IPS DF 19.7 (cell line): ENCODE measurements around the gene SAT2.
A peak's percentile ranks its signal among the peaks of the same experiment; 100 is the strongest.
"Not testable (repeated sequence)": the region's sequence is repeated elsewhere in the genome, so short reads cannot be mapped to it uniquely, and the experiment has no call there.

Source experiments
- DNase-seq: peaks from one replicate; pipeline ENCODE4 v3.0.0-alpha.2; 2013; ENCODE audit warnings: low read depth, low spot score

SAT2 gene

DNA sequence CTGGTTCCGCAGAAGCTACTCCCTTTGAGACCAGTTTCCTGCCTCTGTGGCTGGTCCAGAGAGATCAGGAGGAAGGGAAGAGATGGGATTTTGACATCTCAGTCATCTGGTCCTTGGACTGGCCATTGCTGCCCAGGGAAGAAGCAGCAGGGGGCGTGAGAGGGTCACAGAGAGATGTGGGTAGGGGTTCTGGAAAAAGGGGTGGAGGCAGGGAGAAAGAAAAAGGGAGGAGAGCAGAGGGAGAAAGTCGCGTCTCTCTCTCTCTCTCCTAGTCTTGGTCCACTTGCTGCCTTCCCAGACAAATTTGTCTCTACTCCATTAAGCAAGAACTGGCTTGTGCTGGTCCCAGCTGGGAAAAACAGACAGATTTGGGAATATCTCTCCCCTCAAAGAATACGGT is 6.8 kb upstream of the SAT2 start:
- no peak for DNase-seq

DNA sequence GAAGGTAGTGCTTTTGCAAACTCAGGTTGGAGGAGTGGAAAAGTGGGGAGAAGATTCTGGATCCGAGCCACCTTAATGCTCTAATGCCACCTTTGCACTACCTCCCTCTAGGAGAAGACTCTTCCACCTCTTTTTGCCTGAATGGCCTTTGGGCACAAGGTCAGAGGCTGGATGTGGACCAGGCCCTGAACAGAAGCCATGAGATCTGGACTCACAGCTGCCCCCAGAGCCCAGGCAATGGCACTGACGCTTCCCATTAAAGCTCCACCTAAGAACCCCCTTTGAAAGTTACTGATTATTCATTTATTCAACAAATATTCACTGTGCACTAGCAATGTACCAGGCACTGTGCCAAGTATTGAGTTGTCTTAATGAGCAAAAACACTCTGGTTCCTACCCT is 5.5 kb upstream of the SAT2 start:
- DNase-seq = no peak

DNA sequence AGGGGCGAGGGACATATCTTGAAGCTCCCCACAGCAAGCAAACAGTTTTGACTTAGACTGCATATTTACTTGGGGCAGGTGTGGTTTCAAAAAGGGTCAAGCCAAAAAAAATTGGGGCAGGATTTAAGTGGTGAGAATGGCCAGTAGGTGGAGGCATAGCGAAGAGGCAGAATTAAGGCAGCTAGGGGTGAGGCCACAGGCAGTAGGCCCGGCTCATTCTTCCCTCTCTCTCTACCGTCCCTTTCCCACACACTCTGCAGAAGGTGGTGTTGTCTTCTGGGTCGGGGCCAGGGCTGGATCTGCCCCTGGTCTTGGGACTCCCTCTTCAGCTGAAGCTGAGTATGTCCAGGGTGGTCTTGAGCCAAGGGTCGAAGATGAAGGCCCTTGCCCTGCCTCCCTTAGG is 4.9 kb upstream of the SAT2 start:
- DNase-seq = no peak

DNA sequence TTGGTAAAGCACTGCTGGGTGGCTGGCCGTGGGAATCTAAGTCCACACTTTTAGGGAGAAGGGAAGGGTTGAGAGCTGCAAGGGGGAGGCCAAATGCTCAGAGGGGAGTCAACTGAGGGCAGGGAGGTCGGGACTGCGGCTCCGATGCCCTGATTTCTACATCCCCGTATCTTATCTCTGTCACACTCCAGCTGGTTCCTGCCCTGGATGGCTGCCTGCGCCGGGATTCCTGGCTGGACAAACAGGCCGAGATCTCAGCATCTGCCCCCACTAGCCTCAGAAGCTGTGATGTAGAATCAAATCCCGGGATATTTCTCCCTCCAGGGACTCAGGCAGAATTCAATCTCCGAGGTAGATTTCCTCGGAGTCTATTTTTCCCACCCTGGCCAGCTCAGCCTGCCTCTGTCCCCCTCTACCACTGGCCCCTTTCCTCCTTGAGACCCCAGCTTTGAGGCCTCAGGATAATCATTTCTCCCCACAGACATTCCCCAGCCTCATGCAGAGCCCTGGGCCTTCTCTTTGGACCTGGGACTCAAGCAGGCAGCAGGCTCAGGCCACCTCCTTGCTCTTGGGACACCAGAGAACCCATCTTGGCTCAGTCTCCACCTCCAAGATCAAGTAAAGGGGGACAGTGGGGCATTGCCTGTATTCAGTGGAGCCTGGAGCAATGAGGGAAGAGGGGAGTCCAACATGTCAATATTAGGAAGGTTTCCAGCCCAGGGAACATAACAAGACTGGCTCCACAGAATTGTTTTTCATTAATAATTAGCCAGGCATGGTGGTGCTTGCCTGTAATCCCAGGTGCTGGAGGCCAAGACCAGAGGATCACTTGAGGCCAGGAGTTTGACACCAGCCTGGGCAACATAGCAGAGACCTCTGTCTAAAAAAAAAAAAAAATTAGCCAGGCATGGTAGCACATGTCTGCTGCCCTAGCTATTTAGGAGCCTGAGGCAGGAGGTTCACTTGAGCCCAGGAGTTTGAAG is 4.1 kb upstream of the SAT2 start:
- DNase-seq = no peak

DNA sequence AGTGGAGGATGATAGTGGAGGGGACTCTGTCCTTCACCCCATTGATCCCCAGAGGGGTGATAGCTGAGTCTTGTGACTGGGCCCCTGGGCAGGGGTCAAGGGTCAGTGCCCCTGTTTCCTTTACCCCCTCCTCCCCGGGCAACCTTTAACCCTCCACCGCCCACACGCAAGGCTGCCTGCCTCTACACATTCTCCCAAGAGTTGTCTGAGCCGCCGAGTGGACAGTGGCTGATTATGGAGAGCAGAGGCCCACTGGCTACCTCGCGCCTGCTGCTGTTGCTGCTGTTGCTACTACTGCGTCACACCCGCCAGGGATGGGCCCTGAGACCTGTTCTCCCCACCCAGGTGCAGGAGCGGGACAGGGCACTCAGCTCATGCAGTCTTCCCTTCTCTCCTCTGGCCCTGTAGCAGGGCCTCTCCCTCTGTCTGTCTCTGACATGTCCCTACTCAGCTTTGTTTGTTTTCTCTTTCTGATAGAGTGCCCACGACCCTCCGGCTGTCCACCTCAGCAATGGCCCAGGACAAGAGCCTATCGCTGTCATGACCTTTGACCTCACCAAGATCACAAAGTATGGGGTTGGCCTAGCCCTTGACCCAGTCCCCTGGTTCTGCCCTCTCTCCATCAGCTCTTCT is 2.4 kb upstream of the SAT2 start, which contains the start of gene SHBG:
Gene SHBG, plus strand, starts transcription at position 197 of the 633 bp plus-strand sequence. Its CDS starts 38 bp downstream, at position 235.
- DNase-seq = no peak

DNA sequence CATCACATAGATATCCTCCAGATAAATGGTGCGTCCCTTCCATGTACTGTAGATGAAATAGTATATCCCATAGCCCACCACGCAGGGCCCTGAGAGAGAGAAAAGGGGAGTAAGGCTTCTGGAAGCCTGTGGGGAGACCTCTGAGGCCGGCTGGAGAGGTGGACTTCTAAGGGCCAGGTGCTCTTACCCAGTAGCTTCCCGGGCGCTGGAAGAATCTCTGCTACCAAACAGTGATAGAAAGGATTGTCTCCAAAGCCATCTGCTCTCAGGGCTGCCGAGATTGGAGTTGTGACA is 718 bp downstream of the SAT2 start:
- DNase-seq = no peak

DNA sequence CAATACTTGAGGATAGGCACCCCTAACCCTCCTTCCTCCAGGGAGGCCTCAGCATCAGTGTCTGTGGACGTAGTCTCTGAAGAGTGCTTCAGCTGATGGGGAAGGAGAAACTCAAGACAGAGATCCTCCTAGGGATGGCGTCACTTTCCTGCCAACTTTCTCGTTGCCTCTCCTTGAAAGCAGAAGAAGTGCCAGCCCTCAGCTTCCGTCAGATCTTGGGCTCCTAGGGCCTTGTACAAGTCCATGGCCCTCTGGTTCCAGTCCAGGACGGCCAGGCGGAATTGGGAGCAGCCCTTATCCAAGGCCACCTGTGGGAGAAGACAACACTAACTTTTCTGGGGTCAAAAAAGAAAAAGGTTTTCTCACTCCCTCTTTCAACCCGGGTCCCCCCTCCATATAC is 1.3 kb downstream of the SAT2 start:
- DNase-seq = no peak

DNA sequence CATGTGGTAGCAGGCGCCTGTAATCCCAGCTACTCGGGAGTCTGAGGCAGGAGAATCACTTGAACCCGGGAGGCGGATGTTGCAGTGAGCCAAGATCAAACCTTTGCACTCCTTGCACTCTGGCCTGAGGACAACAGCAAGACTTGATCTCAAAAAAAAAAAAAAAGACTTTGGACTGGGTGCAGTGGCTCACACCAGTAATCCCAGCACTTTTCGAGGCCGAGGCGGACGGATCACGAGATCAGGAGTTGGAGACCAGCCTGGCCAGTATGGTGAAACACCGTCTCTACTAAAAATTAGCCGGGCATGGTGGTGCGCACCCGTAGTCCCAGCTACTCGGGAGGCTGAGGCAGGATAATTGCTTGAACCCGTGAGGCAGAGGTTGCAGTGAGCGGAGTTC is 1.9 kb downstream of the SAT2 start:
- not testable (repeated sequence) for DNase-seq

DNA sequence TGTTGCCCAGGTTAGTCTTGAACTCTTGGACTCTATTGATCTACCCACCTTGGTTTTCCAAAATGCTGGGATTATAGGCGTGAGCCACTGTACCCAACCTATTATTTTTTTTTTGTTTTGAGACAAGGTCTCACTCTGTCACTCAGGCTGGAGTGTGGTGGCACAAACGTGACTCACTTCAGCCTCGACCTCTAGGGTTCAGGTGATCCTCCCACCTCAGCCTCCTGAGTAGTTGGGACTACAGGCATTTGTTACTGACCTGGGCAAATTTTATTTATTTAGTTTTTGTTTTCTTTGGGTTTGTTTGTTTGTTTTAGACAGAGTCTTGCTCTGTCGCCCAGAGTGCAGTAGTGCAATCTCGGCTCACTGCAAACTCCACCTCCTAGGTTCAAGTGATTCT is 4.0 kb downstream of the SAT2 start:
- DNase-seq = no peak

DNA sequence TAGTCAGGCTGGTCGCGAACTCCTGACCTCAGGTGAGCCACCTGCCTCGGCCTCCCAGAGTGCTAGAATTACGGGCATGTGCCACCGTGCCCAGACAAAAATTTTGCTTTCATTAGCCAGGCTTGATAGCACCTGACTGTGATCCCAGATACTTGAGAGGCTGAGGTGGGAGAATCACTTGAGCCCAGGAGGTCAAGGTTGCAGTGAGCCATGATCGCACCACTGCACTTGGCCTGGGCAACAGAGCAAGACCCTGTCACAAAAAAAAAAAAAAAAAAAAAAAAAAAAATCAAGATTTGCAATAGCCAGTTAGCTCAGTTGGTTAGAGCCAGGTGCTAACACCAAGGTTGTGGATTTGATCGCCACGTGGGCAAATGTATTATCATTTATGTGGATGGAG is 6.8 kb downstream of the SAT2 start:
- DNase-seq = no peak

DNA sequence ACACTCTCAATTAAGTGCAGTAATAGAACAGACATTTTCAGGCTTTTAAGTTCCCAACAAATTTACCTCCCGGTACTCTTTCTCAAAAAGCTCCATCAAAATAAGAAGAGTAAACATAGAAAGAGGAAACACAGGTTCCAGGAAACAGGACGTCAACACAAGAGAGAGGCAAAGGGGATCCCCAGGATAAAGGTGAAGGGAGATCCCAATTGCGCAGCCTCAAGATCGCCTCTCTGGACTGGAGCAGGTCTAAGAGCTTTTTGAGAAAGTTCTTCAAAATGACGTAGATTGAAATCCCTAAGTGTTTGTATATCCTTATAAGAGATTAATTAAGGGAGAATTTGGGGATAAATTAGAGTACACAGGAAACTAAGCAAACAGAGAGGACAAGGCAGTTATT is 9.0 kb downstream of the SAT2 start:
- no peak for DNase-seq

DNA sequence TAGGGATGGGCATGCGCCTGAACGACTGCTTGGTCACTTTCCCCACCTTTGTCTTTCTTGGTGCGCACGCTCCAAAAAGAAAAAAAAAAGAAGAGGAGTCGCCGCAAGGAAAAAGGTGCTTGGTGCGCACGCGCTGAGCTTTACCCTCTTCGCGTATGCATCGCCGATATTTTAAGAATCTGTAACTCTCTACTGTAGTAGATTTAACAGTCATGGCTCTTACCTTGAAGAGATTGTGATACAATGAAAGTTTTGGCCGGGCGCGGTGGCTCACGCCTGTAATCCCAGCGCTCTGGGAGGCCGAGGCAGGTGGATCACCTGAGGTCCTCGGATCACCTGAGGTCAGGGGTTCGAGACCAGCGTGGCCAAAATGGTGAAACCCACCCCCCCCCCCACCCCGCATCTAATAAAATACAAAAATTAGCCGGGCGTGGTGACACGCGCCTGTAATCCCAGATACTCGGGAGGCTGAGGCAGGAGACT is 12.3 kb downstream of the SAT2 start:
- DNase-seq = no peak

DNA sequence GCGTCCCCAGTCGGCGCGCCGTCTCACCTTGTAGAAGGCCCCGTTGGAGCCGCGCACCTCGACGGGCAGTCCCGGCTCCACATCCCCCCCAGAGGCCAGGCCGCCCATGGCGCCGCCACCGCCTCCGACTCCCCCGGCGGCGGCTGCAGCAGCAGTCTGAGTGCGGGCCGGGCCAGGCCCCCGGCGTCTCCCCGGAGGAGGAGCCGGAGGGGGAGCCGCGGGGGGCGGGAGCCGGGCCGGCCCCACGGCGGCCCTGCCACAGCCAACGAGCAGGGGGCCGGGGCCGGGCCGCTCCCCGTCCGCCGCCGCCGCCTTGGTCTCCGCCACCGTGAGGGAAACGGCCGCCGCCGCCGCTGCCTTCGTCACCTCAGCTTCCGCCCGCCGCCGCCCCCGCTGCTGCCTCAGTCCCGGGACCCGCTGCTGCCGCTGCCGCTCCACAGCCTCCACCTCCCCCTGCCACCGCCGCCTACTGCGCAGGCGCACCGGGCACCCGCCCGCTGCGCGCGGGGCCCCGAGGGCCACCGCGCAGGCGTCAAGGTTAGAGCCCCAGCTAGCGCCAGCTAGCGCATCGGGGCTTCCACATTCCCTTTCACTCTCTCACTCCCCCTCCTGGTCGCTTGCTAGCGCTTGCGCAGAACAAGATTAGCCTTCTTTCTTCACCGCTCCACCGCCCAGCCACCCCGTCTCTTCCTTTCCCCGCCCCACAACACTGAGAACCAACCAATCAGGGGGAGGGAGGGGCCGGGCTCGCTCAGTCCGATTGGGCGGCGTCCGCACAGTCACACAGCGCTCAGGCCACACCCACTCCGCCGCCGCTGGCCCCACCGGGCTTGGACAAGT is 13.0 kb downstream of the SAT2 start, which contains the start of gene FXR2:
Gene FXR2, minus strand, starts transcription at position 473 of the 840 bp plus-strand sequence. Its CDS starts 365 bp downstream, at position 108.
- peak; percentile 98 for DNase-seq

DNA sequence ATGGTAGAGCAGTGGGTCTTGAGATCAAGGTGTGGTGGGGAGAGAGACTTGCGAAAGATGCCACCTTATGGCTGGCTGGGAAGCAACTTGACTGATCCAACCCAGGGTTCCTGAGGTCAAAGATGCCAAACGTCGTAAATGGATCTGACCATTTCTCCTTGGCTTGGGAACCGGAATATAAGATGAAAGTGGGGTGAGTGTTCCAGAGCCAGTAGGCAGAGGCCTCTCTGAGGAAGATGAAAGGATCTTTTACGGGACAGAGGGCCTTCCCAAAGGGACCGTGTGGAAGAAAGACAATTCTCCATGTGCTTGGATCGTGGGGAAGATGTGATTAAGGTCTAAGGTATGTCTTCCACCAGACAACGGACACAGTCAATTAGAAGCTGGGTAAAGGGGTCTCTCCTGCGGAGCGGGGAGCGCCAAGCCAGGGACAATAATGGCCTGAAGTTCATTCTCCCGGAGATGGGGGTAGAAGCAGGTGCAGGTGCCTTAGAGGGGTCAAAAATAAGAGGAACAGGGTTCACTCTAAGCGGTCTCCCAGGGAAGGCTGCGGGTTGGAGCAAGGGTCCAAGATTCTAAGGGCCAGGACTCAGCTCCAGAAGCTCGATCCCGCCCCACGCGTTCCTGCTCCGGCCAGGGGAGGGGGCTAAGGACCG is 13.7 kb downstream of the SAT2 start:
- DNase-seq = no peak

DNA sequence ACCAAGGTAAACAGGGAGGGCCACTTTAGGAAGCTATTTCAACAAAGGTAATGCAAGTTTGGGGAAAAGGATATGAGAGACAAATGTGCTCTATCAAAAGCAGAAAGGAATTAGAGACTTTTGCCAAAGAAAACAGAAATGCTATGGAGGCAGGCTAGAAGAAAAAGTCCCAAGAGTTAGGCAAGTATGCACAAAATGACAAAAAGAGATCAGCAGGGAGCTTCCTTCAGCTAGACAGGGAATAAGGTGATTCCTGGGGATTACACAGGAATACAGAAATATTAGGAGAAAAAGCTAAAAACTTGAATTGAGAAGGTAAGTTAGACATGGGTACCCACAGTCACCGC is 15.4 kb downstream of the SAT2 start:
- DNase-seq = no peak

DNA sequence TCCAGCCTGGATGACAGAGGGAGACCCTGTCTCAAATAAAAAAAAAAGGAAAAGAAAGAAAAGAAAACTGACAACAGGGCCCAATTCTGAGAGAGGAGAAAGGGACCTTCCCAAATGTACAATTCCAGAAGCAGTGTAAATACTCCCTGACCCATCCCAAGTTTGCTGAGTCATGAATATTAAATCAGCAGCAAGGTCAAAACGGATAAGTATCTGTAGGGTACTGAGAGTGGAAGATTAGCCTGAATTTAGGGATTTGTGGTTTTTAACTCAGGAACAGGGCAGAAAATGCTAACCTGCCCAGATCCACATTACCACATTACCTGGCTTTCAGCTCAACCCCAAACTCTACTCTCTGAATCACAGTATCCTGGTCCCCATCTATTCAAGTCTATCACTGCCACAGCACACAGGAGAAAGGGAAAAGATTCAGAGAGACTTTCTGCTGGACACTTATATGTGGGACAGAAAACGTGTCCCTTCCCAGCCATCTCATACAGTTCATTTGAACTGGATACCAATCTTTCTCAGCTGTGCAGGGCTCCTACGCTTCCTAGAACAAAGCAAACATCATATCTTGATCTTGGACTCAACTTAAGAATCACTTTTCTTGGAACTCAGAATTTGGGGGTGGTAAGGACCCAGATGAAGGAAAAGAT is 15.9 kb downstream of the SAT2 start:
- no peak for DNase-seq

DNA sequence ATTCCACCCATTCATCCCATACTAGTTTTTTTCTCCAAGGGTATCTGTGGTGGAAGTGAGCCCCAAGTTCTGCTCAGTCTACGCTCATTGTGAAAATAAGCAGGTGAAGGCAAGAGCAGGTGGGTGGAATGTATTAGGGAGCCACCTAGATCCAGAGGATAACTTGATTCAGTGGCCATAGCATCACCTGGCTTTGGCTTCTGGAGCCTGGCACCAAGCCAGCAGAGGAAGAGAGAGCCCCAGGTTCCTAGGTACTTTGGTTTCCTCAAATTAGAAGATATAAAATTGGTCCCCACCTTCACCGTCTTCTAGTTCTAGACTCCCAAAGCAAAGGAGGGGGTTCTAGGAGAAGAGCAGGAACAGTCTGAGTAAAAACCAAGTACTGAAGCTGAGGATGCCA is 17.0 kb downstream of the SAT2 start:
- DNase-seq = no peak

DNA sequence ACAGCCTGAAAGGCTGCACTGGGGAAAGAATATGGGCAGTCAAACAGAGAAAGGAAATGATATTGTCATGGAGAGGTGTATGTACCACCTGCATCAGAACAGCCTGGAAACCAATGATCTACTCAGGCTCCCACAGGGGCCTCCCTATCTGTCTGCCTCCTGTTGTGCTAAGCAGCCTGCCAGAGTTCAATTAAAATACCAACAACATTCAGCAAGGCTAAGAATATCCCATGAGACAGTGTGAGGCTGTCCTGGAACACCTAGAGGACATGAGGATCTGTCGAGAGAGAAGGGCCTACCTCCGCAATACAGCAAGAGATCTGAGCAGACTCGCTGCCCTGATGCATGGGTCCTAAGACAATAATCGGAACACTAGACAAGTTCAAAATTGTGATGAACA is 21.3 kb downstream of the SAT2 start:
- DNase-seq = no peak

DNA sequence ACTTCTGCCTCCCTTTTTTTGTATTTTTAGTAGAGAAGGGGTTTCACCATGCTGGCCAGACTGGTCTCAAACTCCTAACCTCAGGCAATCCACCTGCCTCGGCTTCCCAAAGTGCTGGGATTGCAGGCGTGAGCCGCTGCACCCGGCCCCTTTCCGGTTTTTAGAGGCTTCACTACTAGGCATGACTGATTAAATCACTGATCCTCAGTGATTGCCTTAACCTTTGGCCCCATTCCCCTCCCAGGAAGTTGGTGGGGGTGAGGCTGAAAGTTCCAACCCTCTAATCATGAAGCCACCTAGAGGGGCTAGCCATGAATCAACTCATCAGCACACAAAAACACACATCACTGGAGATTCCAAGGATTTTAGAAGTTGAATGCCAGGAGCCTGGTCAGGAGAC is 30.1 kb downstream of the SAT2 start:
- DNase-seq = not testable (repeated sequence)

DNA sequence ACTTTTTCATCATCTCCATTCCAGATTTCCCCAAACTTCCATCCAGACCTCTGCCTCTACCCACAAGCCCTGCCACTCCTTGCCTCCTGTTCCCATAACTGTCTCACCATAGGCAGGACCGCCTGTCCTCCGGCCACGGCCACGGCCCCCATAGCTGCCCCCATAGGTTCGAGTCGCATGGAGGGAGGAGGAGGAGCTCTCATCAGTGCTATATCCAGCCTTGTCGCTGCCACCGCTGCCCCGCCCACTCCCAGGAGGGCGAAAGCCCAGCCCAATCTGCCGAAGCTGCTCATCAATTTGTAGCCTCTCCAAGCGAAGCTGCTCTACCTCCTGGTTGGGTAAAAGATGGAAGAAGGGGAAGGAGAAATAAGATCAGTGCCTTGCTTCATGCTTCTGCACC is 34.3 kb downstream of the SAT2 start:
- no peak for DNase-seq

DNA sequence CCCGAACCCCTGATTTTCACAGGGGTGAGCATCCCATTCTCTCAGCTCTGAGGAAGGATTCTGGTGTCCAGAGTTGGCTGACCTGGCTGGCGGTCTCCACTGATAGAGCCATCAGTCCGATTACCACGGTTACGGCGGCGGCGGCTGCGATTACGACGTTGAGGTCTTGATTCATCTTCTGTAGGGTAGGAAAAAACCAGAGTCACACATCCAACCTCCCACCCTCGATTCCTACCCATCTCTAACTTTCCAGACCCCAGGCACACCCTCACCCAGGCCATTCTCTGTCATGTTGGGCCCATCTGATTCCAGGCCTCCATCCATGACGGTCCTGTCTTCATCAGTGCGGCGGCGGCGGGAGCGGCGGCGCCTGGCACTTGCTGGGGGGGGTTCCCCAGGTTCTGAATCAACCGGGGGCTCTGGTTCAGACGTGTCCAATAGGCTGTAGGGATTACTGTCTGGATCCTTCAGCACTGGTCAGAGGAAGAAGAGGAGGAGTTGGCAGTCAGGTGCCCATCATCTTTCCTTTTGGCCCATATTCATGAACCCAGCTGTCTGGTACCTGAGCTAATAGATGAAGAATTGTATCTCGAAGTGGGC is 35.1 kb downstream of the SAT2 start:
- no peak for DNase-seq
